CD4-positive, alpha-beta T cell treated with Interleukin-10 for 1 hour (primary cell): ENCODE measurements around the gene SIVA1.

ENCODE experiments used
- DNase-seq: peaks from one replicate; pipeline ENCODE4 v3.0.0-alpha.2; 2020

SIVA1 gene

DNA sequence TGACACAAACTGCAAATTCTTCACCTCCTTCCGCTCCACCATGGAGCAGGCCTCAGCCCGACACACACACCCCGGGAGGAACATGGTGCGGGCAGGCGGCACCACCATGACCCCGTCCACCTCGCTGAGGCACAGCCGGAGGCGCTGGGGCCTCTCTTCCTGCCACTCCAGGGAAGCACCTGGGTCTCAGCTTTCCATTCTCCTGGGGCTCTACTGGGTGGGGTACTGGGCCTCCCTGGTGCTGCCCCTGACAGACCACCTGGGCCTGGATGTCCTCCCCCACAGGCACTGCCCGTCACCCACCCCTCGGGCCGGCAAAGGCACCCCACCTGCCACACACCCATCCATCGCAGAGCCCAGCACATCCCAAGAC lies 32.7 kb downstream of the SIVA1 start:
- no peak for DNase-seq

DNA sequence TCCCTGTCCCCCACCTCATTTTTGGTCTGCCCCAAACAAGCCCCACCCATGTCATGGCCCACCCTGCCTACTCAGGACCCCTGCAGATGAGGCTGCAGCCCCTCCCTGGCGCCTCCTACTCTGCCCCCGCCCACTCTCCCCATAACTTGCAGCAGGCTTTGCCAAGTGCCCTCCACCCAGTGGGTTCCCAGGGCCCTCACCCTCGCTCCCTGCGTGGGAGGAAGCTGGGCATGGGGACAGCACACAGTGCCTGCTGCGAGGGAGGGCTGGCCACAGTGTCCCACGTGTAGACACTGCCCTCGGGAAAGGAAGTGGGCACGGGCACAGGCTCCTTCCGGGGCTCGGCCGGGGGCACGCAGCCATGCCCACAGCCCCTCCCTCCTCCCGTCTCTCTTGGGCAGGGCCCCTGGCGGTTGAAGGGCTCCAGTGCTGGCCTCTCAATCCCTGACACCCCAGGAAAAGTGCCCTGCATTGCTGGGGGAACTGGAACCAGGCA lies 33.2 kb downstream of the SIVA1 start:
- DNase-seq = no peak

DNA sequence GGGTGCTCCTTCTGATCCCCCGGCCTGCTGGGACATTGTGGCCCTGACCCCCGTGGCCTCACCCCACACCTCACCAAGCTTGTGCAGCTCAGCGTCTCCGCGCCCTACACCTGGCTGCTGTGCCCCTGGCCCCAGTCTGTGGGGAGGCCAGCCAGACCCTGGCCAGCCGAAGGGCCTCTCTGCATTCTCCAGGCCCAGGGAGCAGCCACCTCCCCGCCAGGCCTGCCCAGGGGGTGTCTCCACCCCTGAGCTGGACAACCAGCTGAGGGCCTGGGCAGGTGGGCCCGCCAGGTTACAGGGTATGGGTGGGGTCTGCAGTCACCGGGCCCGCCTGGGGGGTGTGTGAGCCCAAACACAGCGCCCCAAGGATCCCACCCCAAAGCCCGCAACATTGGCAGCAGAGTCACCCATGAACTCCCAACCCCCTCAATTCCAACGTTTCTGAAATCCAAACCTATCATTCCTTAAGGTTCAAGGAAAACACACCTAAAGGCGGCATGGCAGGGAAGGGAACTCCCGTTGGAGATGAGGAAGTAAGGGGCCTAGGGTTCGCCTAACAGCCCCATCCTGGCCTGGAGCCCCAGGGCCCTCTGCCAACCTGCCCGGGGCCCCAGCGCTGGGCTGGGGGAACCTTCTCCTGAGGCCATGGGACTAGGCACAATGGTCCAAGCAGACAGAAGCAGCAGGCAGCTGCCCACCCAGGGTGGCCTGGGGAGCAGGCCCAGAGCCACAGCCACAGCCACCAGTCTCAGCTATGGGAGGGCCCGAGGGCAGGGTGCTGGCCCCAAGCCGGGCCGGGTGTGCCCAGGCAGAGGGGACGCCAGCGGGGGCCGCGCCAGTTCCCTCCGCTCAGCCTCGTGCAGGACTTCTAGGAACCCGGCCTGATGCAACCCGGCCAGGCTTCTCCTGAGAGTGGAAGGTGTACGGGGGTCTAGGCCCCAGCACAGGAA lies 34.1 kb downstream of the SIVA1 start:
- no peak for DNase-seq

DNA sequence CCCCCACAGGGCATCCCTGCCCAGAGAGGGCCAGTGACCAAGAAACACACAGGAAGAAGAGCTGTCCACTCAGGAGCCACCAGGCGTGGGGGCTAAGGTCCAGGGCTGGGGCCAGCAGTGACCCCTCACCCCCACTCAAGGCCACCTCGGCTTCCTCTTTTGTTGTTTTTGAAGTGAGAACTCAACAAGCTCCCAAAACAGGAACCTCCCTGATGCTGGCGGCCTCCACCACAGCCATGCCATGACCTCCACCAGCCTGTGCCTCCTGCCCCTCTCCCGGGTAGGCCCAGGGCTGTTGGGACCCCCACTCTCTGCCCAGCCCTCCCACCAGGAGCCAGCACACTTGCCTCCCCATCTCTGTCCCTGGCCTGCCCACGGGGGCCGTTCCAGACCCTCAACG lies 34.8 kb downstream of the SIVA1 start:
- no peak for DNase-seq

DNA sequence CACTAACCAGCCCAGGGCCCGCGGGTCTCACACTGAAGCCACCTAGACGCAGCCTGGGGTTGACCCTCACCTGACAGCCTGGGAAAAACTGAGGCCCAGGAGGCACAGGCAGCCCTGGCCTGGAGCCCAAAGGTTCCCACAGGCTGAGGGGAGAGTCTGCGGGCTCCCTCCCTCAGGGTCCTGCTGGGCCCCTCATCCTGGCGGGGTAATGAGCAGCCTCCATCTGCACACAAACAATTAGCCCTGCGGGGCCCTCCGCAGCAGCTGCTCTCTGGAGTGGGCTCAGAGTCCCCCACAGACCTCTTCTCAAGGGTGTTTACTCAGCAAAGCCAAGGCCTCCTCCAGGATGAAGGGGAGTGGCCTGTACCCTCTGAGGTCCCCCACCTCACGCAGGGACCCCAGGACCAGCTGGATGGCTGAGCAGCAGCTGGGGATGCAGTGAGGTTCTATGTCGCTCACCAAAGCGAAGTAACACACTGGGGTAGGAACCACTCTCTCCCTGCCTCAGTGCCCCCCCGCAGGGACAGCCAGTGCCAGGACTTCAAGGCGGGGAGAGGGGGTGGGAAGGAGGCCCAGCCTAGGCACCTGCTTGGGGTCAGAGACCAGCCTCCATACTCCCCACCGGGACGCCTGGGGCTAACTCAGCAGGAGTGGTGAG lies 35.3 kb downstream of the SIVA1 start:
- no peak for DNase-seq

DNA sequence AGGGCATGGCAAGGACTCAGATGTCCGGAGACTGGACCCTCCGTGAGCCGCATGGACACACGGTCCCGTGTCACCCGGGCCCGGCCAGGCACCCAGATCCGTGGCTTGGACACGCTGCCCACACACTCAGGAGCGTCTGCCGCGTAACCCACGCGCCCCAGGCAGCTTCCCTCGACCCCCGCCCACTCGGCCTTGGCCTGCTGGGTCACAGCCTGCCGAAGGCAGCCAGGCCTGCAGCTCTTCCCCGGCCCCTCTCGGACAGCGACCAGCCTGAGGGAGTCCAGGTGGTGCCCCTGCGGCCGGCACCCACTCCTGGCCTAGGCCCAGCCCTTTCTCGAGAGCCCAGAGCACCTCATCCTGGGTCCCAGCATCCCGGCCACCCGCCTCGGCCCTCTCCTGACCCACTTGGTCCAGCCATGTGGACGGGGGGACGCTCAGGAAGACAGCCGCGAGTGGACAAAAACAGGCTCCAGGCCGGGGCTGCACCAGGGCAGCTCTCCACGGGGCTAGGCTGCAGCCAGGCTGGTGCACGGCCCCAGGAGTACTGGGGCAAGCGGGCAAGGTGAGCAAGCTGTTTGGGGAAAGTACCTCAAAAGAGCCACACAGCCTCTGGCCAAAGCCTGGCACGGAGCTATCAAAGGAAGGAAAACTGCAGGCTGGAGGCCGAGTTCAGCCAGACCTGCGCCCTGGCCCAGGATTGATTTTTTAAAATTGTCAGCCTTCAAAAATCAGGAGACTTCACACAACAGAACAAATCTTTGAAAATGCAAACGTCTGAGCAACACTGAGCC lies 36.1 kb downstream of the SIVA1 start:
- no peak for DNase-seq

DNA sequence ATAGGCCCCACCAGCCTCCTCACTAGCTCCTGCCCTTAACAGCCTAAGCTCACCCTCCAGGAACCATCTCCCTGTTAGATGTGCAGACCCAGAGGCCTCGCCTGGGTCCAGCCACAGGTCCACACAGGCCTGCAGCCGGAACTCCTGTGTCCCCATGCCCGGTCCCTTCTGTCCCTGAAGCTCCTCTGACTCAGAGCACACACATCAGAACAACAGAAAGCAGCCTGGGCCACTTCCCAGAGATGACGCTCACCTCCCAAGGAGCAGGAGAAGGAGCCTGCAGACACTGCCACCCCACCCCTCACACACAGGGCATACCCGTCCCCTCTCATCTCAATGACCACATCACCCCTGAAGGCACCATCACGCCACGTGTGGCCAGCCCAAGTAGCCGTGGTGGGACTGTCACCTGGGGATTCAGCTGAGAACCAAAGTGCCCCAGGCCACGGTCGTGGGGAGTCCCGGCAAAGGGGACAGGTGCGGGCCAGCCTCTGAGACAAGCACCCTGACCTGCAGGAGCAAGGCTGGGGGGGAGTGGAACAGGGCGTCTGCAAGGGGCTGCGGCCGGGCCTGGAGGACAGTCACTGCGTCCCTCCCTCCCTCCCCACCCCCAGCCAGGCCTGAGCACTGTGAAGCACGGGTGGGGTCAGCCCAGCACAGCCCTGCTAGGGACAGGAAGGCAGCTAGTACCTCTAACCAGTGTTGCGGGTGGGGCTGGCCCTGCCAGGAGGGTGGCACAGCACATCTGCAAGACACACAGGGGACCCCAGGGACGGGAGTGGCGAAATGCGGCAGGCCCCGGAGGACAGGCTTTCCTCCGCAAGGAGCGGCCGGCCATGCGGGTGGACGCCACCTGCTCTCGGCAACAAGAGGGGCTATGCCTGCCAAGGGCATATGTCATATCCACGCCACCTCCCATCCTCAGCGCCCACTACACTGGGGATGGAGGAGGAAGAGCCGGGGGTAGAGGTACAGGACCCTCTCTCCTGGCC lies 37.1 kb downstream of the SIVA1 start:
- no peak for DNase-seq

DNA sequence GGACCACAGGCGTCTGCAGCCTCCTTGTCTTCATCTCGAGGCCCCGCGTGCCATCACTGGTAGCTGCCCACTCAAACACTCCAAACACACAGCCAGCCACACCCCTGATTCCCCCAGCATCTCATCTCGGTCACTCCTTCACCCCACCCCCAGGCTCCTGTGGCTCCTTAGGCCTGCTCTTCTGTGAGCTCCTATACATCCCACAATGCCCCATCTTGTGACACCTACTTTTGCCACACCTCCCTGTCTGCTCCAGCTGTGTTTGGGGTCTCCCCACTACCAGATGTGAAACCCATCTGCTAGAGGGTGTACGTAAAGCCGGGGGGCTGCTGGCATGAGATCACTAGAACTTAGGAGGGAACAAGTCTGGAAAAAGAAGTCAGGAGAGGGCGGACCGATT lies 38.5 kb downstream of the SIVA1 start:
- DNase-seq = no peak

DNA sequence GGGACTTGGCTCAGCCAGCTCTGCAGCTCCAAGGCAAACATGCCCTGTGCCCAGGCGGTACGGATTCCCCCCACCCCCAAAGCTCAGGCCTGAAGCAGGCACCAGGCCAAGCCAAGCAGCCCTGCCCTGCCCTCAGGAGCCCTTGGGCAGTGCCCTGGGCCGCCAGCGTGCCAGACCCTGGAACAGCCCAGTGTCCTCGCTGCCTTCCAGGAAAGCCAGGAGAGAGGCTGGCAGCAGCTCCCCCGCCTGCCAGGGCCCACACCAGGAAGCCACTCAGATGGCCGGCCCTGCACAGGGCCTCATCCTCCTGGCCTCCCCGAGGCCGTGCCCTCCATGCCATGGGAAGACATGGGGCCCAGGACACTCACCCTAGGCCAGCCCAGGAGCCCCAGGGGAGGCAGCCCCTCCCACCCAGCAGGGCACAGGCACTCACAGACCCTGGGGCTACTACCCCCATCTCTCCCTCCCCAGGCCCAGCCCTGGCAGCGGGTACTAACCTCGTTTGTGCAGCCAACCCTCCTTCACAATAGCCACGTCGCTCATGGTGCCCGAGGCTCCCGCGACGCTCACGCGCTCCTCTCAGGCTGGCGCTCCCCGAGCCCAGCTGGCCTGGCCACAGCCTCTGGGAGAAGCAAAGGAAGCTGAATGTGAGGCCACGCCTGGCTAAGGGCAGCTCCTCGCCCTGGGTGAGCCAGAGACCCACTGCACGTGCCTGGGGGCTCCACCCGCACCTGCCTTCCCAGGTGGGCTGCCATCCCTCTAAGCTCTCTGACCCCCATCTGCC lies 39.3 kb downstream of the SIVA1 start:
- DNase-seq = no peak

DNA sequence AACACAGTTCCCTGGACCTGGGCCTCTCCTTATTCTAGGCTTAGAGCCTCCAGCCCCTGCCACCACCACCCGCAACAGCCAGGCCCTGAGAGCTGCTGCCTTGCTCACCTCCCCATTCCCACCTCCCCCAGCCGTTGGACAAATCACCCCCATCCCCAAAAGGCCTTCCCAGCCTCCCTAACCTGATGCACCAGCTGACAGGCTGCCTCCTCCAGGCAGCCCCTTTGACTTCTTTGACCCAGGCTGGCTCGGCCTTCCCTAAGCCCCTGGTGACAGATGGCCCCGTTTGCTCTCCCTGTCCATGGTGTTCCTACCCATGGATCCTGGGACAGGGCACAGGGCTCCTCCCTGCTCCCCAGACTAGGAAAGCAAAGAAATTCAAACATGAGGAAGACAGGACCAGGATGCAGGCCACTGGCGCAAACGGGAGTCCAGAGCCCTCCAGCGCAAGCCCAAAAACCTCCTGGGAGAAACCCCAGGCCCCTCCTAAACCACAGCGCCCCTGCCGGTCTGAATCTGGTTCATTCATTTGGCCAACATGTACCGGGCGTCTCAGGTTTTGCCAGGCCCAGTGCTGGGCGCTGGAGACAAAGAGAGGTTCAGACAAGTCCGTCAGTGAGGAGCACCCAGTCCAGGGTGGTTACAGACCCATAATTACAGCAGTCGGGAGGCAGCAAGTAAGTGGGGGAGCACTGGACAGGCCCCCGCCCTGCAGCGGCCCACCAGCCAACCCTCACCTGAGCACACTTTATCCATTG lies 40.2 kb downstream of the SIVA1 start:
- no peak for DNase-seq

DNA sequence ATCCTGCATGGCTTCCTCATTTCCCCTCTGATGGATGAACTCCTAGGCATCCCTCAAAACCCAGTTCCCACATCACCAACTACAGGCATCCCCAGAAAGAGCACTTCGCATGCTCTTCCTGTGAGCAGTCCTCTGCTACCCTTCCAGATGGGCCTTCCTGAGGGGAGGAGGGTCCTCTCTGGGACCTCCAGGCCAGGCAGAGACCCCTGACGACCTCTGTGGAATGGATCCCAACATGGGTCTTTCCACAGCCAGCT lies 40.7 kb downstream of the SIVA1 start:
- DNase-seq = no peak

DNA sequence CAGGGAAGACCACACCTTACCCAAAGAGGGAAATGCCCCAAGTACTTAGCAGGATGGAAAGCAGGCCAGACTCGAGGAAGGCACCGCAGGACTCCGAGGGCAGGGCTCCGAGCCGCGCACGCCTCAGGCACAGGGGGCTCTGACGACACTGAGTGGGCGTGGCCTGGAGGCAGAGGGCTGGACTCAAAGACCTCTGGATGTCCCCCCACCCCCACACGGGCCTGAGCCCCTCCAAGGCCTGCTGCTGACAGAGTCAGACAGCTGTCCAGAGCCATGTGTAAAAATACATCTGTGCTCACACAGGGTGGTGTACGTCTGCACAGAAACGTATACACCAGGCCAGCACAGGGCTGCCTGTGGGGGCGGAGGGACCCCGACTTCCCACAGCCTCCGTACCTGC lies 41.2 kb downstream of the SIVA1 start:
- DNase-seq = peak; percentile 46

DNA sequence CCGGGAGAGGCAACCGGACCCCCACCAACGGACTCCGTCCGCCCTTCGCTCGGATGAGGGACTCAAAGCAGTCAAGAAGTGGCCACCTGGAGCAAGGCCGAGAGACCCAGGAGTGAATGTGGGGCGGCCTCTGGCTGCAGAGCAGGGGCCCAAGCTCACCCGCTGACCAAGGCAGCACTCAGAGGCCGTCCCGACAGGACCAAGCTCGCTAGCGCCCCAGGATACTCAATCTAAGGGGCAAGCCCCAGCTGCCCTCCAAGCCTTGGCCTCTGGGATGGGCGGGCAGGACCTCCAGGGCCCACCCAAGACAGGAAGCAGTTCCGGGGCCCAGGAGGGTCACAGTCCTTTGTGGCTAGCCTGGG lies 41.7 kb downstream of the SIVA1 start:
- DNase-seq = no peak

DNA sequence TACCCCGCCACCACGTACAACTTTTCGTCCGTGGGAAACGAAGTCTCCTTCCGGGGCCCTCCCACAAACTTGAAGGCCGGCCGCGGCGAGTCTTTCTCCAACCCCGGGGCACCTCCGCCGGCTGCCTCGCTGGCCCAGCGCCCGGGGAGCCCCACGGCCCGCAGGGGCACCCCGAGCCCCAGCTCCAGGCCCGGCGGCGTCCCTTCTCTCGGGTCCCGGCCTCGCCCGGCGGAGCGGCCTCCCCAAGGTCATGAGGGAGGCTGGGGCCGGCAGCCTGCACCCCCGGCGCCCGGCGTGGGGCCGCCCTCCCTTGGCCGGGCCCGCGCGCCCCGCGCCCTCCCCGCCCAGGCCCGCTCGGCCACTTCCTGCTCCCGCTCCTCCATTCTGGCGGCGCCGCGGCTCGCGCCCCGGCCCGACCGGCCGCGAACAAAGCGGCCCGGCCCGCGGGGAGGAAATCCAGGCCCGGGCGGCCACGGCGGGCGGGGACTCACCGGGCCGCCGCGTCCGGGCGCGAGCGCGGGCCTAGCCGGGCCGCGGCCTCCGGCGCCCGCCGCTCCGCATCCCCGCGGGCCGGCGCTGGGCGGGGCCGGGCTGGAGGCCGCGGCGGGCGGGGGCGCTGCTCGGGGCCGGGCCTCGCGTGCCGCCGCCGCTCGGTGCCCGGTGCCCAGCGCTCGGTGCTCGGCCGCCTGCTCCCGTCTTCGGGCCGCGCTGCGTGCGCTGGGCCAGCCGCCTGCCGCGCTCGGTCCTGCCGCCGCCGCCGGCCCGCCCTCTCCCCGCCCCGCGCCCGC lies 42.2 kb downstream of the SIVA1 start, which contains the start of gene AKT1:
Gene AKT1, minus strand, starts transcription at position 756 of the 788 bp plus-strand sequence. CDS start 3,105 bp downstream, outside the sequence.
- DNase-seq = peak; percentile 36

DNA sequence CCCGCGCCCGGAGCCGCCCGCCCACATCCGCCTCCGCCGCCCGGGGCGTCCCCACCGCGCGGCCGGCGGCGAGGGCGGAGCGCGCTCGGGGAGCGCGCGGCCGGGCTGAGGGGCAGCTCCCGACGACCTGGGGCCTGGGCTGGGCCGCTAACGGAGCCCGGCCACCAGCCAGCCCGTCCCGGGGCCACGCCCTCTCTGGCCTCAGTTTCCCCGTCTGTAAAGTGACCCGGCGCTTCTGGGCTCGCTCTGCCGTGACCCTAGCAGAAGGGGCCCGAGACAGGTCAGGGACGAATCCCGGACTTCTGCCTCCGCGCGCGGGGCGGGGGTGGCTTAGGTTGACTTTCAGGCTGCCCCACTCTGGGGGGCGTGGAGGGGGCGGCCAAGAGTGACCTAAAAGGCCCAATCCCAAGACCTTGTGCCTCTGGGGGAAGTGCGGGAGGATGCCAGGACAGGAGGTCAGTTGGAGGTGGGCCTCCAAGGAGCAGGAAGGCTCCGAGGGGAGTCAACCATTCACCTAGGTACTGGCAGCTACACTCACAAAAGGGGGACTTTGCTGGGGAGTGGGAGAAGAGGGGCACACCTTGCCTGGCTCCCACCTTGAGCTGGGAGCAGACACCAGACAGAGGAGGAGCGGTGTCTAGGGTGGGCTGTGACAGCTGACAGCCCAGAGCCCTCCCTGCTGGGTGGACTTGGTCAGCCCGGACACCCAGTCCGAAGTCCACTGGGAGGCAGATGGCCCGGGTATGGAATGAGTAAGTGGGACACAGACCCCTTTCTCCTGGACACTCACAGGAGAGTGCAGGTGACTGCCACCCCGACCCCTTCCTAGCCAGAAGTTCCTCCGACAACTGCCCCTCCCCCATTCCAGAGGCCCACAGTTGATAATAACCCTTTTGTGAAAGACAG lies 43.1 kb downstream of the SIVA1 start:
- peak; percentile 71 for DNase-seq

DNA sequence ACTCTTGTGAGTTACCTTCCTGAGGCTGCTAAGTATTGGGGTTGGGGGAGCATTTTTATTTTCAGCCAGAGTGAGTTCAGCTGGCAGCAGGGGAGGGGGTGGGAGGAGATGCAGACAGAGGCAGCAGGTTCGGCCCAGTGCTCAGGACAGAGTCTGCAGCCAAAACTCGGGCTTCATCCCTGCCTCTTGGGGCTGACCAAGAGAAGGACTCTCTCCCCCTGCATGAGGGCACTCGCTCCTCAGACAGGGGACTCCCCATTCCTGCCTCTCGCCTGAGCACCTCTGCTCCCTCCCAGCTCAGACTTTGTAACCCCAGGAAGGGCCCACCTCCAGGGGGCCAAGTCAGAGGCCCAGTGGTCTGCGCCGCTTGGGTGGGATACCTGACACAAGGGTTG lies 43.7 kb downstream of the SIVA1 start:
- no peak for DNase-seq

DNA sequence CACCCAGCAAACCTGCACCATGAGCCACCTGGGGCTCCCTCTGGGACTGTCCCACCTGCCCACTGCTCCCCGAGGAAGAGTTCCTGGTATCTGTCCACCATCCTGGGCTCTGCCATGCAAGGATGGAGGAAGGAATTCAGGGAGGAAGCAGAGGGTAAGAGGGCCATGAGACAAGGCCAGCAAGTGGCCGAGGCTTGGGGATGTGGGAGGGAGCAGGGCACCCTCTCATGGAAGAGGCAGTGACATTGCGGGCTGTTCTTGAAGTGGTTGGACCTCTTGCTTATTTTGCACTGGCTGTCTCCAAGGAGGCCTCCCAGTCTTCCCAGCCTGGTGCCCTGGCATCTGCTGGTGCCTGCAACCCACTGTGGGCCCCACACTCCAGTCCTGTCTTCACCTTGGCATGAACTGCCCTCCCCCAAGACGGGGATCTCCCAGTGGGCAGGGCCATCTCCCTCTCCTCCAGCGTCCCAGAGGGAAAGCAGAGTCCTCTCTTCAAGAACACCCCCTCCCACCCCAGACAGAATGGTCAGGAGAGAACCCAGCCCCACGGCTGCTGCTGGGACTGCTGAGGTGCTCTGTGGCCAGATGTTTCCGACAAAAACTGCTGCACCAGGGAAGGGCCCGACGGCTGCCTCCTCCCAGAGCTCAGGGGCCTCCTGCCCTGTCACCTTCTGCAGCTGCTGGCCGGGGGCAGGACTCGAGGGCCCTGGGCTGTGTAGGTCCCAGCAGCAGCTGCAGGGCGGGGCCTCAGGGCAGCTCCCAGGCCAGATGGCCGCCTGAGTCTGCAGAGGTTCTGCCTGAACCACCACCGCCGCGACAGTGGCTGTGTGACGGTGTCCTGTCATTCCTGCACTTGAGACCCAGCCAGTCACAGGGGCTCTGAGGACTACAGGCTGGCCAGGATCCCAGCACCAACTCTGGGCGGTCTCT lies 44.4 kb downstream of the SIVA1 start:
- no peak for DNase-seq
